GM12873 (cell line): ENCODE measurements around the gene GRIK5.

ENCODE experiments used
- CTCF ChIP-seq: IDR thresholded peaks from 2 replicates; pipeline ENCODE4 v1.5.1; 2012; ENCODE audit warnings: low read depth, mild to moderate bottlenecking, moderate library complexity, low read length, control low read depth; ENCODE audit not compliant: insufficient read depth; ENCODE audit errors: missing control alignments

GRIK5 gene

DNA sequence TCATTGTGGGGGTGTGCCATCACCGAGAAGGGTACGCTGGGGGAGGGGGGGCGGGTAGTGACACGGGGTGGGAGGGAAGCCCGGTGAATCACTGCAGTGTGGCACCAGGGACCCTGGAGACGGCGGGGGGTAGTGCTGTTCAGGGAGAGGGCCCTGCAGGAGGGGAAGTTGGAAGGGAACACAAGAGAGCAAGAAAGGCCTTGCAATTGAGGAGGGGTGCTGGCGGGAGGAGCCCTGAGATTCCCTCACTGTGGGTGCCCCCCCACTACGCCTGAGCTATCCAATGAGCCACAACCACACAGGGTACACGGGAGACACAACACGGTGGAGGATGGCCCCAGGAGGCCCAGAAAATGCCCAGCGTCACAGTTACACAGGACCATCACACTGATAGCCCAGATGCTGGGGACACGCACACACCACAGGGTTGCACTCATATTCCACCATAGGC, 75.5 kb downstream of the GRIK5 start:
- no peak for TF ChIP-seq CTCF

DNA sequence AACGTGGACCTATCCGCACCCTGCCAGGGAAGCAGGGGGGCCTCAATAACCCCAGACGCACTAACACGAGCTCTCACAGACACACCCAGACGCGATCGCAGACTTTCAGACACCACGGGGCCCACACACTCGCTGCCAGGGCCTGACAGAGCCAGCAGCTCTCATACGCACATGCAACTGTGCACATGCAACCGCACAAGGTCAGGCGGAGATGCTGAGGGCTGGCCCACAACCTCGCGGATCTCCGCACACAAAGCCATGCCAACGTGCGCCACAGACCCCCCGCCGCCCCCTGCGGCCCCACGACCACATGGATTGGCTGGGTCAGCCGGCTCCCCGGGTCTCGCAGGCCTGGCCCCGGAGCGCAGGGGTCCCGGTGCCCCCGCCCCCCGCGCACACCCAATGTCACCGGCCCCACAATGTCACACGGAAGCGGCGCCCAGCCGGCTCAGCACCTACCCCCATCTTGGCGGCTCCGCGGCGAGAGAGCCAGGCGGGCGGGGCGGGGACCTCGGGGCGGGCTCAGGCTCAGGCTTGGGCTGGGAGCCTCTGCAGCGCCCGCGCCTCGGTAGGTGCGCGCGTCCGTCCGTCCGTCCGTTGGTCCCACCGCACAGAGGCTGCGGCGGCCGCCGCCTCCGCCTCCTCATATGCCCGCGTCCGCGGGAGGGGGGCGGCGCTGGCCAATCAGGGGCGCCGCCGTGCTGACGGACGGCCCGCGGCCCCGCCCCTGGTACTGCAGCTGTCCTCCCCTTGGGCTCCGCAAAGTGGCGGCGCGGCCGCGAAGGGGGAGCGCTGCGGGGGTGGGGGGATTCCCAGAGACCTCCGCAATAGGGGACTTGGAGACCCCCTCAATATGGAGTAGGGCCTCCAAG, 76.2 kb downstream of the GRIK5 start, which contains the start of gene ATP1A3:
Gene ATP1A3, minus strand, starts transcription at position 619 of the 872 bp plus-strand sequence. Its CDS starts 154 bp downstream, at position 465.
- no peak for TF ChIP-seq CTCF

- TF ChIP-seq CTCF = no peak
These were observed 79.0 kb downstream of the GRIK5 start for GRCh38 chr19:41991025-41991424.

DNA sequence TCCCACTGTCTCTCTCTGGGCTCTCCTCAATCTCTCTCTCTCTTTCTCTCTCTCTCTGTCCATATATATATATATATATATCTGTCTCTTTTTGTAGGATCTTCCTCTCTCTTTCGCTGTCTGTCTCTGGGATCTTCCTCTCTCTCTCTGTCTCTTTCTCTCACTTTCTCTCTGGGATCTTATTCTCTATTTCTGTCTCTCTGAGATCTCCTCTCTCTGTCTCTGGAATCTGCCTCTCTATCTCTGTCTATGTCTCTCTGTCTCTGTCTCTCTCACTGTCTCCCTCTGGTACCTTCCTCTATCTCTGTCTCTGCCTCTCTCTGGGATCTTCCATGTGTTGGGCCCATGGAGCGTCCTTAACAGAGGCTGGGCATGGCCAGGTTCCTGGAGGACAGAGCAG, 79.4 kb downstream of the GRIK5 start:
- no peak for TF ChIP-seq CTCF

DNA sequence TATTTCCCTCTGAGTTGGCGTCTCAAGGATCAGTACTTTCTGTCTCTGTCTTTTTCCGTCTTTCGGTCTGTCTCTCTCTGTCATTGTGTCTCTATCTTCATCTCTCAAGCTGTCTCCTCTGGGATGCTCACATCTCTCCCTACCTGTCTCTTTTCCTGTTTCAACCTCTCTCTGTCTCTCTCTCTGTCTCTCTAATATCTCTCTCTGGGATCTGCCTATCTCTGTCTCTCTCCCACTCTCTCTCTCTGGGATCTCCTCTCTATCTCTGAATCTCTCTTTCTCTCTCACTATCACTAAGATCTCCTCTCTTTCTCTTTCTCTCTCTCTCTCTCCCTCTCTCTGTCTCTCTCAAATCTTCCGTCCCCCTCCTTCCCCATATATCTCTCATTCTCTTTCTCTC, 80.0 kb downstream of the GRIK5 start:
- no peak for TF ChIP-seq CTCF

DNA sequence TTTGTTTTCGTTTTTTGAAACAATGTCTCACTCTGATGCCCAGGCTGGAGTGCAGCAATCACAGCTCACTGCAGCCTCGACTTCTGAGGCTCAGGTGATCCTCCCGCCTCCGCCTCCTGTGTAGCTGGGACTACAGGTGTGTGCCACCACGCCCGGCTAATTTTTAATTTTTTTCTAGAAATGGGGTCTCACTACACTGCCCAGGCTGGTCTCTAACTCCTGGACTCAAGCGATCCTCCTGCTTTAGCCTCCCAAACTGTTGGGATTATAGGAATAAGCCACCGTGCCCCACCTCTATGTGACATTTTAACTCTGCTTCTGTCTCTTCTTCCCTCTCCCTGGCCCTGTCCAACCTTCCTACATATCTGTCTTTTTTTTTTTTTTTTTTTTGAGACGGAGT, 81.1 kb downstream of the GRIK5 start:
- TF ChIP-seq CTCF = no peak

- TF ChIP-seq CTCF = no peak
These were observed 82.7 kb downstream of the GRIK5 start for GRCh38 chr19:41987141-41987860.
